RWPE2 (cell line): ENCODE measurements around the gene CCDC124.

ENCODE experiments used
- ATAC-seq: fragments of 200-7000 bp; cut with Tn5 transposase; 3 replicates; pipeline ENCODE4 v1.9.1; 2021; ENCODE audit warnings: low read depth
- DNase-seq: peaks from one replicate; pipeline ENCODE4 v3.0.0-alpha.2; 2020; ENCODE audit warnings: low spot score
- H3K27ac ChIP-seq: fragments of 450-650 bp; 2 replicates; pipeline ENCODE4 v1.5.1; 2017; ENCODE audit warnings: mild to moderate bottlenecking; ENCODE audit not compliant: poor library complexity, severe bottlenecking
- H3K27me3 ChIP-seq: fragments of 250-450 bp; sonication (Bioruptor Pico); 2 replicates; pipeline ENCODE4 v1.5.1; 2021; ENCODE audit warnings: mild to moderate bottlenecking, moderate library complexity; ENCODE audit not compliant: insufficient read depth, poor library complexity, severe bottlenecking
- H3K36me3 ChIP-seq: fragments of 250-450 bp; sonication (Bioruptor Pico); 2 replicates; pipeline ENCODE4 v1.5.1; 2020; ENCODE audit warnings: low read depth, mild to moderate bottlenecking, moderate library complexity
- H3K4me1 ChIP-seq: fragments of 250-450 bp; sonication (Bioruptor Pico); 2 replicates; pipeline ENCODE4 v1.5.1; 2021; ENCODE audit warnings: mild to moderate bottlenecking, moderate library complexity; ENCODE audit not compliant: insufficient read depth, poor library complexity, severe bottlenecking
- H3K4me3 ChIP-seq: fragments of 250-450 bp; sonication (Bioruptor Pico); 2 replicates; pipeline ENCODE4 v1.5.1; 2021; ENCODE audit warnings: mild to moderate bottlenecking, moderate library complexity; ENCODE audit not compliant: severe bottlenecking
- H3K9me3 ChIP-seq: fragments of 250-450 bp; sonication (Bioruptor Pico); 2 replicates; pipeline ENCODE4 v1.5.1; 2021; ENCODE audit warnings: mild to moderate bottlenecking, moderate library complexity; ENCODE audit not compliant: severe bottlenecking
- TF ChIP-seq, protein P1 (sequence below): fragments of 450-650 bp; IDR thresholded peaks from one replicate; pipeline ENCODE4 v1.5.1; 2017; ENCODE audit warnings: mild to moderate bottlenecking, moderate library complexity; ENCODE audit not compliant: poor library complexity, severe bottlenecking

CCDC124 gene

DNA sequence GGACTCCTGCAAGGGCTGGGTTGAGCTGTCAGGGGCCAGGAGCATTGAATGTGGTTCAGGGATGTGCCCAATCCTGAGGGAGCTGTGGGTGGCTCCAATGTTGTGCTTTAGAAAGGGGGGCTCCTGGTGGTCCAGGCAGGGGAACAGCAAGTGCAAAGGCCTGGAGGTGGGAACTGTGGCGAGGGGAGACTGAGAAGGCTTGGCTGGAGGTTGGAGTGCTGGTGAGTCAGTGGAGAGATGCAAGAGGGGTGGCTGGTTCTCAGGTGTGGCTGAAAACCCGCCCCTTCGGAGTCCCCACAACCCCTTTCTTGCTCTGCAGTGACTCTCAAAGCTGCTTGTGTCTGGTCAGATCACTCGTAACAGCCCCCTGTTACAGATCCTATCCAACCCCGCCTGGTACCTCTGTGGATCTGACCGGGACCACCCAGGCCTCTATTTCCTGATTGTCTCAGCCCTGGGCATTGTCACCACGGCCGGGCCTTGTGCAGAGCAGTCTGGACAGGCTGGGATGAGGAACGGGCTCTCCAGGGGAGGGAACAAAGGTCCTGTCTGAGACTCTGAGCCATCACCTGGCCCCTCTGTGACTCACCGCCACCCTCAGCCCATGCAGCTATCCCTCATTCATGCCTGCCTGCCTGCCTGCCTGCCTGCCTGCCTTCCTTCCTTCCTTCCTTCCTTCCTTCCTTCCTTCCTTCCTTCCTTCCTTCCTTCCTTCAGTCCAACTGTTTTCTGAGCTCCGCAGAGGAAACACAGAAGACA lies 32.7 kb downstream of the CCDC124 start:
- Histone ChIP-seq H3K27me3 (peaks cover 22% of the 10 kb centered on the region), H3K9me3 (no peaks in the 10 kb centered on the region), H3K4me1 (no peaks in the 10 kb centered on the region), H3K36me3 (no peaks in the 10 kb centered on the region), H3K27ac (no peak overlapping the region), H3K4me3 (no peak overlapping the region)
- ATAC-seq, result peak; percentile 52; the same call in 2 of the 3 replicates
- TF ChIP-seq, protein P1, sequence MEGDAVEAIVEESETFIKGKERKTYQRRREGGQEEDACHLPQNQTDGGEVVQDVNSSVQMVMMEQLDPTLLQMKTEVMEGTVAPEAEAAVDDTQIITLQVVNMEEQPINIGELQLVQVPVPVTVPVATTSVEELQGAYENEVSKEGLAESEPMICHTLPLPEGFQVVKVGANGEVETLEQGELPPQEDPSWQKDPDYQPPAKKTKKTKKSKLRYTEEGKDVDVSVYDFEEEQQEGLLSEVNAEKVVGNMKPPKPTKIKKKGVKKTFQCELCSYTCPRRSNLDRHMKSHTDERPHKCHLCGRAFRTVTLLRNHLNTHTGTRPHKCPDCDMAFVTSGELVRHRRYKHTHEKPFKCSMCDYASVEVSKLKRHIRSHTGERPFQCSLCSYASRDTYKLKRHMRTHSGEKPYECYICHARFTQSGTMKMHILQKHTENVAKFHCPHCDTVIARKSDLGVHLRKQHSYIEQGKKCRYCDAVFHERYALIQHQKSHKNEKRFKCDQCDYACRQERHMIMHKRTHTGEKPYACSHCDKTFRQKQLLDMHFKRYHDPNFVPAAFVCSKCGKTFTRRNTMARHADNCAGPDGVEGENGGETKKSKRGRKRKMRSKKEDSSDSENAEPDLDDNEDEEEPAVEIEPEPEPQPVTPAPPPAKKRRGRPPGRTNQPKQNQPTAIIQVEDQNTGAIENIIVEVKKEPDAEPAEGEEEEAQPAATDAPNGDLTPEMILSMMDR, result no peak
- no peak for DNase-seq

DNA sequence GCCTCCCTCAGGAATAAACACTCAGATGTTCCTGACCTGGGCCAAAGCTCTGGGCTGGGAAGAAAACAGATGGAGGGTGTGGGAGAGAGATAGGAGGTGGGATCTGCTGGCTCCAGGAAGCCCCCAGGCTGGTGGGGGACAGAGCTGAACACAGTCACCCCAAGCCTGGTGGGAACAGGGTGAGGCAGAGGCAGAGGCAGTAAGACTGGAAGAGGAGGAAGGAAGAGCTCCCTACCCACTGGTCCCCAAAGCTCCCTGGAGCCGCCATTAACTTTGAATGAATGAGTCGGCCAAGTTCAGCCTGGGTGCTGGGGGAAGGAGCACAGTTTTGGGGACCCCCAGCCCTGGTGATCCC lies 33.3 kb downstream of the CCDC124 start:
- TF ChIP-seq, protein P1, result no peak
- peaks cover 22% of the 10 kb centered on the region for H3K27me3 ChIP-seq
- DNase-seq (no peak), ATAC-seq (no peak)
- H3K27ac ChIP-seq, result no peak overlapping the region
- no peak overlapping the region for H3K4me3 ChIP-seq
- H3K9me3 ChIP-seq, result no peaks in the 10 kb centered on the region
- H3K36me3 ChIP-seq, result no peaks in the 10 kb centered on the region
- no peaks in the 10 kb centered on the region for H3K4me1 ChIP-seq

DNA sequence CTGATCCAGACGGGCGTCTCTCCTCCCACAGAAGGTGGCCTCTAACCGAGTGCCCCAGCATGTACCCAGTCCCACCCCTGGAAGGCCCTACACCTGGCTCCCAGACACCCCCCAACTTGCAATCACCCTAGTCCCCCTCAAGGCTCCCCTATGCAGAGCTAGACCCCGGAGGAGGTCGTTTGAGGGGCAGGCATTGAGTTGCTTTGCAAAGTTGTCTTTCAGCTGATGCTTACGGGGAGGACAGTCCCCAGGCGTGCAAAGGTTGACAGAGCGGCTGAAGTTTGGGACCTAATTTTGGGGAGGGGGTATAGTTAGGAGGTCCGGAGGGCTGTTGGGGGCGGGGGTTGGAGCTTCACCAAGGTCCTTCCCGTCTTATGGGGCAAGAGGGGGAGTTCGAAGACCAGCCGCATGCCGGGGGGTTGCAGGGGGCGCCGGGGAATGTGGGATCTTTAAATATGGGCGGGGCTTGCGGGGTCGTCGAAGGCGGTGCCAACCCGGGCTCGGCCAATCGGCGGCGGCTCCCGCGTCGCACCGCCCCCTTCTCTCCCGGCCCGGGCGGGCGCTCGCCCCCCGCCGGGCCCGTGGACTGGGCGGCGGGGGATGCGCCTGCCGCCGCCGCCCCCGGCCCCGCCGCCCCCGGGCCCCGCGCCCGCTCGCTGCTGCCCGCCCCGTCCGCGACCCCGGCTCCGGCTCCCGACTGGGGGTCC lies 33.9 kb downstream of the CCDC124 start, which contains the start of gene KCNN1:
KCNN1 (plus strand) TSS at position 558 of the 707 bp plus-strand sequence. CDS start 6,782 bp downstream, outside the sequence.
- TF ChIP-seq, protein P1, result no peak
- Histone ChIP-seq H3K36me3 (no peaks in the 10 kb centered on the region), H3K27ac (no peak within 1 kb of the TSS), H3K9me3 (no peaks in the 10 kb centered on the region), H3K4me3 (peak within 1 kb of the TSS; percentile 13), H3K4me1 (no peaks in the 10 kb centered on the region), H3K27me3 (peaks cover 22% of the 10 kb centered on the region)
- DNase-seq (no peak), ATAC-seq (no peak)

GRCh38 chr19:17967257-17968051 lies 34.6 kb downstream of the CCDC124 start:
- DNase-seq (no peak), ATAC-seq (no peak)
- Histone ChIP-seq H3K9me3 (no peaks in the 10 kb centered on the region), H3K36me3 (no peaks in the 10 kb centered on the region), H3K4me1 (no peaks in the 10 kb centered on the region), H3K27me3 (peaks cover 22% of the 10 kb centered on the region), H3K27ac (no peak overlapping the region), H3K4me3 (peak overlapping the region; percentile 13)
- TF ChIP-seq, protein P1, result no peak
